GM19043 (cell line): ENCODE data around the gene EYA3.

Source experiments
- ATAC-seq: cut with Tn5 transposase; IDR thresholded peaks from one replicate; pipeline ENCODE4 v1.9.1; 2021; ENCODE audit warnings: low read depth; ENCODE audit not compliant: unreplicated experiment

The EYA3 gene

GRCh38 chr1:27951396-27951795 lies 137.0 kb downstream of the EYA3 start:
- ATAC-seq = no peak

DNA sequence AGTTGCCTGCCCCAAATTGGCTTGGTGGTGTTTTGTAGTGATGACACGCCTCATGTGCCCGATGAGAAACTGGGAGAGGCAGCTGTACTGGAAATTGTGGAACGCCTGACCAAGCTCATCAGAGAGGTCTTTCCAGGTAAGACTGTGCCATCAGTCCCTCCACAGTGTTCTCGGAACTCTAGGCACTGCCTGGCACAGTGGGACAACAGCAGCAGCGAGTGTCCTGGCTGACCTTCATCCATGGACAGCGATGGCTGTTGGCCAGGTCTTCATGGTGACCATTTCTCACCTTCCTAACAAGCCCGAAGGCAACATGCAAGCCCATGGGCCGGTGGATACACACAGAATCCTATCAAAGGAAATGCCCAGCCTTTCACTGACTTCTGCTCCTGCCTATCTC lies 139.4 kb downstream of the EYA3 start:
- no peak for ATAC-seq

DNA sequence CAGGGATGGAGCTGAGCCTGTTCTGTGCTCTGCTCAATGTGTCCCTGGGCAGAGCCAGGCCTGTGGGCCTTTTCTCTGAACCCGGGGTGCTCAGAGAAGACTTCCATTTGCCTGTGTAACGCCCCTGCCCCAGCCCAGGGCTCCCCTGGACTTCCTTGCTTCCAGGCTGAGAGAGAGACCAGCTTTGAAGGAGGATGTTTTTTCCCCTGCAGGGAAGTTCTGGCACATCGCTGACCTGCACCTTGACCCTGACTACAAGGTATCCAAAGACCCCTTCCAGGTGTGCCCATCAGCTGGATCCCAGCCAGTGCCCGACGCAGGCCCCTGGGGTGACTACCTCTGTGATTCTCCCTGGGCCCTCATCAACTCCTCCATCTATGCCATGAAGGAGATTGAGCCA lies 143.4 kb downstream of the EYA3 start:
- no peak for ATAC-seq

DNA sequence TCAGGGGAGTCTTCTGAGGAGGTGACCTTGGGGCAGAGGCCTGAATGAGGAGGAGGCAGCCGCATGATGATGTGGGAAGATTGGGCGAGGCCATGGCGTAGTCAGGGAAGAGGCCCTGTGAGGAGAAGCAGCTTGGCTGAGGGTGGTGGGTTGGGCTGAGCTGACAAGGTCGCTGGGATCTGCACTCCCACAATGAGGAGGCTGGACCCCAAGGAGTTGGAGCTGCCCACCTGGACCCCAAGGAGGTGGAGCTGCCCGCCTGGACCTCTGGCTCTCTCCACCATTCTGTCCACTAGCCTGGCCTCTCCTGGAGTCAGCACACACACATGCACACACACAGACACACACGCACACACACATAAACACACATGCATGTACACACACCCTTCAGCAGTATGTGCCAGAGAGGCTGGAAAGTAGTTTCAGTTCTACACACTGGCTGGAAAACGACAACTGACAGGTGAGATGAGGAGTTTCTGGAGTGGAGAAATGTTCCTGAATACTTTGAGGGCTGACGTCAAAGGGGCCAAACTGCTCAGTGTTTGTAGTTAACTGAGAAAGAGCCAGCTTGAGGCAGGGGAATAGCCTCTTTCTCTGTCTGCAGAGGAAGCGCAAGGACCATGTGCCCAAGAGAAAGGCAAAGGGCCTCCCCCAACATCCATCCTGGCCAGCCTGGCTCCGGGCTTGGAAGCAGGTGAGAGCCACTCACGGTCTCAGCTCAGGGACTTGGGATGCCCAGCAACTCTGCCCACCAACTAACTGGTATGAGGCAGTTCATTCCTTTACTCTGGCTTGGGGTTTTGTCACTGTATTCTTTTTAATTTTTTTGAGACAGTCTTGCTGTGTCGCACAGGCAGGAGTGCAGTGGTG lies 146.5 kb downstream of the EYA3 start:
- no peak for ATAC-seq

GRCh38 chr1:27940870-27941560 lies 147.4 kb downstream of the EYA3 start:
- no peak for ATAC-seq

DNA sequence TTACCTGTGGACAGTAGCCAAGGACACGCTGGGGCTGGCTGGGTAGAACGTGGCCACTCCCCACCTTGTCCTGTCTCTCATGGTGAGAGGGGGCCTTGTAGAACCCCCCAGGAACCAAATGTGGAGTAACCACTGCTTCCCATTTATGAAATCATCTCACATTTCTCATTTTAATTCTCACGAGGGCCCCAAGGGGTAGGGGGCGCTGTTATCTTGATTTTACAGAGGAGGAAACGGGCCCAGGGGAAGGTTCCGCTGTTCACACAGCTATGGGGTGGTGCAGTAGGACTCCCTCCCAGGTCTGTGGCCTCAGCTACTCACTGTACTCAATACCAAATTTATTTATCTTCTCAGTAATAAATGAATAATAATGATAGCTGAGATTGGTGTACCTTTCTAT lies 148.1 kb downstream of the EYA3 start:
- no peak for ATAC-seq

GRCh38 chr1:27938488-27938887 lies 149.9 kb downstream of the EYA3 start:
- ATAC-seq = no peak

- no peak for ATAC-seq
These were observed 150.9 kb downstream of the EYA3 start for GRCh38 chr1:27937524-27937836.

DNA sequence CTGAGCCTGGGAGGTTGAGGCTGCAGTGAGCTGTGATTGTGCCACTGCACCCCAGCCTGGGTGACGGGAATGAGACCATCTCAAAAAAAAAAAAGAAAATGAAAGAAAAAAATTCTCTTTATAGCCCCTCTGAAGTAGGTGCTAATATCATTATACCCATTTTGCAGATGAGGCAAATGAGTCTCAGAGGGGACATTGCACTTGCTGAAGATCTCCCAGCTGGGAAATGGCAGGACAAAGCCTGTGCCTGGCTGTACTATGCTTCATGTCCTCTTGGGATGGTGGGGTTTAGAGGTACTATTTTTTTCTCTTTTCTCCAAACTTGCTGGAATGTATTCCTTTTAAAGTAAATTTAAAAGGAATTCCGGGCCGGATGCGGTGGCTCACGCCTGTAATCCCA lies 152.0 kb downstream of the EYA3 start:
- no peak for ATAC-seq

DNA sequence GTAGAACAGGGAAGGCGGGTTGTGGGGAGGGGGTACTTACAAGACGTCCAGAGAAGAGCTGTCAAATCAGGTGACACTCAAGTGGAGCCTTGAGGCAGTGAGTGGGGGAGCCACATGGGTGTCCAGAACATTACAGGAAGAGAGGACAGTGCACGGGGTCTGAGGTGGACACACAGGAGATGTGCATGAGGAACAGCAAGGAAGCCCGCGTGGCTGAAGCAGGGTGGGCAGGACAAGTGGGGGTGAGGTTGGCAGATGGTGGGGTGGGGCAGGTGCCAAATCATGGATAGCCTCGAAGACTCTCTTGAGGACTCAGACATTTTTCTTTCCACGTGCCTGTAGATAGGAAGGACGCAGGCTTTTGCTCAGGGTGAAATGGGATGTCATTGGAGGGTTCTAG lies 152.7 kb downstream of the EYA3 start:
- ATAC-seq = no peak

GRCh38 chr1:27934818-27935549 lies 153.4 kb downstream of the EYA3 start, which contains the start of gene SMPDL3B:
Gene SMPDL3B, plus strand, starts transcription at chr1:27935000. Its CDS starts 184 bp downstream, at chr1:27935184.
- no peak for ATAC-seq

GRCh38 chr1:27931759-27932158 lies 156.7 kb downstream of the EYA3 start:
- ATAC-seq = no peak

- ATAC-seq = no peak
These were observed 157.2 kb downstream of the EYA3 start for GRCh38 chr1:27931184-27931583.

DNA sequence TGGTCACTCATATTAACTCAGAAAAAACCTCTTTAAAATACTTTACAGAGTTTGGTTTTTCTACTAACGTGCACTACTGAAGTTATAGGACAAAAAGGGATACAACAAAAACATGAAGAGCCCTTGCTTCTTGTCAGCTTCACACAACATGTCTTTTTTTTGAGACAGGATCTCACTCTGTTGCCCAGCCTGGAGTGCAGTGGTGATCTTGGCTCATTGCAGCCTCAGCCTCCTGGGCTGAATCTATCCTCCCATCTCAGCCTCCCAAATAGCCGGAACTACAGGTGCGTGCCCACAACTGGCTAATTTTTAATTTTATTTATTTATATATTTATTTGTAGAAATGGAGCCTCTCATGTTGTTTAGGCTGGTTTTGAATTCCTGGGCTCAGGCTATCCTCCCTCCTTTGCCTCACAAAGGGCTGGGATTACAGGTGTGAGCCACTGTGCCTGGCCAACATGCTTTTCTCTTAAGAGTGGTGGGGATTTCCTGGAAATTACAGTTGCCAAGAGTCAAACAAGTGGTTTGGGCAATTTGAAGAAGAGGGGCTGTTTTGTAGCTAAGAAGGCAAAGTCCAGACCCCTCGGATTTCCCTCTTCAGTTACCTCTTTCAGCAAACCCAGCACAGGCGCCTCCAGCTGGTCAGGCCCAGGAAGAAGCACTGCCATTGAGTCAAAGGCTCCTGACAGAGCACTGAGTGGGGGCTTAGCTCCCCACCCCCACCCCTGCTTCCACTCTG lies 160.0 kb downstream of the EYA3 start:
- no peak for ATAC-seq

GRCh38 chr1:27922272-27922671 lies 166.1 kb downstream of the EYA3 start:
- ATAC-seq = no peak
